ENCODE data around the gene BMI1. TPM values are rescaled to one million over a fixed set of nuclear protein-coding genes. Genes with fewer than 3 reads are reported as not detected.
A peak's percentile ranks its signal among the peaks of the same experiment; 100 is the strongest.

BMI1 gene
- total RNA-seq, result 41.7 and 48.5 TPM in 2 replicates
- long read RNA-seq, transcript BMI1-201 (10 exons, 3,428 nt), result major isoform, 20 of 60 reads
- long read RNA-seq, partial matches to known transcripts, result 13 of 60 reads
- long read RNA-seq, other reads (novel, unspliced or antisense), result 27 of 60 reads

- Mint-ChIP-seq H3K9me3 (ENCODE audit: unreplicated experiment) (no peaks in the 10 kb centered on the region), H3K4me3 (ENCODE audit: unreplicated experiment) (peak within 1 kb of the TSS; percentile 85), H3K4me1 (ENCODE audit: unreplicated experiment) (peaks cover 45% of the 10 kb centered on the region), H3K36me3 (ENCODE audit: unreplicated experiment) (peaks cover 7% of the 10 kb centered on the region), H3K27me3 (ENCODE audit: unreplicated experiment) (peaks cover 35% of the 10 kb centered on the region), H3K27ac (ENCODE audit: unreplicated experiment) (peak within 1 kb of the TSS; percentile 80)
- TF ChIP-seq, protein P1, sequence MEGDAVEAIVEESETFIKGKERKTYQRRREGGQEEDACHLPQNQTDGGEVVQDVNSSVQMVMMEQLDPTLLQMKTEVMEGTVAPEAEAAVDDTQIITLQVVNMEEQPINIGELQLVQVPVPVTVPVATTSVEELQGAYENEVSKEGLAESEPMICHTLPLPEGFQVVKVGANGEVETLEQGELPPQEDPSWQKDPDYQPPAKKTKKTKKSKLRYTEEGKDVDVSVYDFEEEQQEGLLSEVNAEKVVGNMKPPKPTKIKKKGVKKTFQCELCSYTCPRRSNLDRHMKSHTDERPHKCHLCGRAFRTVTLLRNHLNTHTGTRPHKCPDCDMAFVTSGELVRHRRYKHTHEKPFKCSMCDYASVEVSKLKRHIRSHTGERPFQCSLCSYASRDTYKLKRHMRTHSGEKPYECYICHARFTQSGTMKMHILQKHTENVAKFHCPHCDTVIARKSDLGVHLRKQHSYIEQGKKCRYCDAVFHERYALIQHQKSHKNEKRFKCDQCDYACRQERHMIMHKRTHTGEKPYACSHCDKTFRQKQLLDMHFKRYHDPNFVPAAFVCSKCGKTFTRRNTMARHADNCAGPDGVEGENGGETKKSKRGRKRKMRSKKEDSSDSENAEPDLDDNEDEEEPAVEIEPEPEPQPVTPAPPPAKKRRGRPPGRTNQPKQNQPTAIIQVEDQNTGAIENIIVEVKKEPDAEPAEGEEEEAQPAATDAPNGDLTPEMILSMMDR (IDR thresholded peaks at IDR 0.05), result no peak
- peak; percentile 90 for DNase-seq (ENCODE audit: extremely low spot score, unreplicated experiment)
Measured at GRCh38 chr10:22320591-22321155, at the start of gene BMI1. TSS of gene BMI1 (plus strand) at chr10:22321099. CDS start at chr10:22326450, 5,351 bp downstream.

DNA sequence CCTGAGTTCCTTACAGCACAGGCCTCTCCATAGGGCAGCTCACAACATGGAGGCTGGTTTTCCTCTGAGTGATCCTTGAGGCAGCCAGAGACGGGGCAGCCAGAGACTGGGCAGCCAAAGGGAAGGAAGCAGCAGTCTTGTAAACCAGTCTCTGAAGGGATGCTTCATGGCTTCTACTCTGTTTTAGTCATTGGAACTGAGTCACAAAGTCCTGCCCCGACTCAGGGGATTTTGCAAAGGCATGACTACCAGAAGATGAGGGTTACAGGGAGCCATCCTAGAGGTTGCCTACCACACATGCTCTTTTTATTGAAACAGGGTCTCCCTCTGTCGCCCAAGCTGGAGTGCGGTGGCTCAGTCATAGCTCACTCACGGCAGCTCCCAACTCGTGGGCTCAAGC, 49.1 kb upstream of the BMI1 start:
- no peak overlapping the region for H3K27ac Mint-ChIP-seq (ENCODE audit: unreplicated experiment)
- DNase-seq (ENCODE audit: extremely low spot score, unreplicated experiment), result no peak
- TF ChIP-seq, protein P1 (IDR thresholded peaks at IDR 0.05), result no peak
- no peaks in the 10 kb centered on the region for H3K9me3 Mint-ChIP-seq (ENCODE audit: unreplicated experiment)
- H3K36me3 Mint-ChIP-seq (ENCODE audit: unreplicated experiment), result no peaks in the 10 kb centered on the region
- peaks cover 5% of the 10 kb centered on the region for H3K27me3 Mint-ChIP-seq (ENCODE audit: unreplicated experiment)
- H3K4me3 Mint-ChIP-seq (ENCODE audit: unreplicated experiment), result no peak overlapping the region
- no peaks in the 10 kb centered on the region for H3K4me1 Mint-ChIP-seq (ENCODE audit: unreplicated experiment)

GRCh38 chr10:22278441-22278782, 42.5 kb upstream of the BMI1 start:
- no peak overlapping the region for H3K4me3 Mint-ChIP-seq (ENCODE audit: unreplicated experiment)
- no peaks in the 10 kb centered on the region for H3K4me1 Mint-ChIP-seq (ENCODE audit: unreplicated experiment)
- no peak for DNase-seq (ENCODE audit: extremely low spot score, unreplicated experiment)
- H3K27me3 Mint-ChIP-seq (ENCODE audit: unreplicated experiment), result peaks cover 20% of the 10 kb centered on the region
- H3K27ac Mint-ChIP-seq (ENCODE audit: unreplicated experiment), result no peak overlapping the region
- TF ChIP-seq, protein P1 (IDR thresholded peaks at IDR 0.05), result no peak
- no peaks in the 10 kb centered on the region for H3K9me3 Mint-ChIP-seq (ENCODE audit: unreplicated experiment)
- H3K36me3 Mint-ChIP-seq (ENCODE audit: unreplicated experiment), result no peaks in the 10 kb centered on the region

- DNase-seq (ENCODE audit: extremely low spot score, unreplicated experiment), result no peak
- TF ChIP-seq, protein P1 (IDR thresholded peaks at IDR 0.05), result no peak
- Mint-ChIP-seq H3K9me3 (ENCODE audit: unreplicated experiment) (no peaks in the 10 kb centered on the region), H3K4me3 (ENCODE audit: unreplicated experiment) (no peak overlapping the region), H3K27me3 (ENCODE audit: unreplicated experiment) (peaks cover 20% of the 10 kb centered on the region), H3K27ac (ENCODE audit: unreplicated experiment) (no peak overlapping the region), H3K4me1 (ENCODE audit: unreplicated experiment) (no peaks in the 10 kb centered on the region), H3K36me3 (ENCODE audit: unreplicated experiment) (no peaks in the 10 kb centered on the region)
Measured at GRCh38 chr10:22280078-22280477, 40.8 kb upstream of the BMI1 start.

DNA sequence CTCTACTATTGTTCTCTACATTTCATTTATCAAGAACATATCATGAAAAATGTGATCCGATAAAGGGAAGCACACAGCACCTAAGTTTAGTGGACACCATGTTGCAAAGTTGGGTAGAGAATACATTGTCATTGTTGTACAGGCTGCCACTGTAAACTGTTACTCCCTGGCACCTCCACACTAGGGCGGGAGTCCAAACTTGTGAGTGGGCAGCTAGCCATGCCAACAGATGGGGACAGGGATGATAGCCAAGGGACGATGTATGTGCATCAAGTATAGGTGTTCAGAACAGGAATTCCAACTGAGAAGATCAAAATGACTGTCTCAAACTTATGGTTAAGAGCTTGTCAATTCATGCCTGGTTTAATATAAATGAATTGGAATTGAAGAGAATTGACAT, 35.8 kb upstream of the BMI1 start:
- no peak overlapping the region for H3K4me3 Mint-ChIP-seq (ENCODE audit: unreplicated experiment)
- peaks cover 13% of the 10 kb centered on the region for H3K27me3 Mint-ChIP-seq (ENCODE audit: unreplicated experiment)
- H3K36me3 Mint-ChIP-seq (ENCODE audit: unreplicated experiment), result no peaks in the 10 kb centered on the region
- H3K9me3 Mint-ChIP-seq (ENCODE audit: unreplicated experiment), result peaks cover 5% of the 10 kb centered on the region
- H3K27ac Mint-ChIP-seq (ENCODE audit: unreplicated experiment), result no peak overlapping the region
- TF ChIP-seq, protein P1 (IDR thresholded peaks at IDR 0.05), result no peak
- no peak for DNase-seq (ENCODE audit: extremely low spot score, unreplicated experiment)
- no peaks in the 10 kb centered on the region for H3K4me1 Mint-ChIP-seq (ENCODE audit: unreplicated experiment)
